A673 (cell line): ENCODE results near the gene SLC36A1. TPM values are rescaled to one million over a fixed set of nuclear protein-coding genes. Genes with fewer than 3 reads are reported as not detected.

Experiments
- BruUV-seq: library from RNA; stranded (reverse); fragments of 400-500 nt; replicated peaks from 2 replicates; lab custom pipeline; 2021; lab: Mats Ljungman, UMichigan
- CTCF ChIA-PET: fragments of 300-600 bp; sonication (Branson Sonifier 250); formaldehyde crosslinking; loops from one replicate; lab custom pipeline; 2022; ENCODE audit warnings: antibody characterized with exemption; lab: Charles Lee
- POLR2A ChIA-PET: fragments of 300-600 bp; sonication (Branson Sonifier 250); formaldehyde crosslinking; loops from one replicate; lab custom pipeline; 2022; ENCODE audit warnings: antibody characterized with exemption; ENCODE audit not compliant: low non-redundant PET; lab: Charles Lee
- DNase-seq: peaks from one replicate; pipeline ENCODE4 v3.0.0-alpha.2; 2015; ENCODE audit warnings: low spot score
- H3K27ac ChIP-seq: fragments of 200-600 bp; sonication (generic); 2 replicates; pipeline ENCODE4 v1.5.1; 2016; ENCODE audit warnings: mixed run types, low read depth, mild to moderate bottlenecking, mixed read lengths, antibody characterized with exemption, low read length; ENCODE audit not compliant: poor library complexity, severe bottlenecking
- H3K27me3 ChIP-seq: fragments of 200-600 bp; sonication (generic); replicated peaks from 2 replicates; pipeline ENCODE4 v1.6.1; 2017; ENCODE audit warnings: mixed run types, low read depth, mild to moderate bottlenecking, mixed read lengths, antibody characterized with exemption, low read length; ENCODE audit not compliant: insufficient read depth, poor library complexity
- H3K36me3 ChIP-seq: fragments of 200-600 bp; sonication (generic); 2 replicates; pipeline ENCODE4 v1.6.1; 2016; ENCODE audit warnings: mixed run types, mild to moderate bottlenecking, mixed read lengths, antibody characterized with exemption, low read length; ENCODE audit not compliant: insufficient read depth, poor library complexity, severe bottlenecking
- H3K4me1 ChIP-seq: fragments of 200-600 bp; sonication (generic); 2 replicates; pipeline ENCODE4 v1.6.1; 2017; ENCODE audit warnings: mixed run types, mild to moderate bottlenecking, mixed read lengths, antibody characterized with exemption, low read length; ENCODE audit not compliant: insufficient read depth, poor library complexity, severe bottlenecking
- H3K4me3 ChIP-seq: fragments of 200-600 bp; sonication (generic); 2 replicates; pipeline ENCODE4 v1.5.1; 2016; ENCODE audit warnings: low read depth, mixed run types, mild to moderate bottlenecking, mixed read lengths, low read length; ENCODE audit not compliant: poor library complexity, severe bottlenecking
- H3K9me3 ChIP-seq: fragments of 200-600 bp; sonication (generic); 2 replicates; pipeline ENCODE4 v1.6.1; 2016; ENCODE audit warnings: mixed run types, low read depth, mild to moderate bottlenecking, mixed read lengths, antibody characterized with exemption, low read length; ENCODE audit not compliant: poor library complexity, severe bottlenecking
- CTCF ChIP-seq: fragments of 300-800, 200-600 bp; sonication (generic); conservative IDR thresholded peaks from 2 replicates; pipeline ENCODE4 v1.5.1; 2017; ENCODE audit warnings: low read depth, mild to moderate bottlenecking, antibody characterized with exemption, low read length, moderate library complexity, mixed read lengths
- EZH2 ChIP-seq: fragments of 200-600 bp; sonication (generic); IDR thresholded peaks from 2 replicates; pipeline ENCODE4 v1.6.1; 2017; ENCODE audit warnings: borderline replicate concordance, low read depth, mild to moderate bottlenecking, mixed read lengths, antibody characterized with exemption, low read length; ENCODE audit not compliant: poor library complexity, severe bottlenecking
- intact Hi-C: fragments of 100-400 bp; cut with micrococcal nuclease; formaldehyde crosslinking; loops from one replicate; pipeline ENCODE4 v1.10.0; 2022; ENCODE audit not compliant: unreplicated experiment
- total RNA-seq: library from RNA; stranded (reverse); gene quantifications from 2 replicates; pipeline ENCODE4 v1.2.3, GENCODE V29; 2021

SLC36A1 gene
- total RNA-seq, 1 experiment from 2014 or later, result 12.5 TPM

GRCh38 chr5:151454889-151455288 is 7.5 kb downstream of the SLC36A1 start:
- Histone ChIP-seq H3K27me3 (no peaks in the 10 kb centered on the region), H3K4me3 (no peak overlapping the region), H3K4me1 (no peaks in the 10 kb centered on the region), H3K36me3 (no peaks in the 10 kb centered on the region), H3K9me3 (no peaks in the 10 kb centered on the region), H3K27ac (no peak overlapping the region)
- DNase-seq, result no peak
- intact Hi-C loops, result no loop called here
- POLR2A ChIA-PET, result no interaction called here
- no peak for TF ChIP-seq CTCF
- no peak for TF ChIP-seq EZH2
- CTCF ChIA-PET, result no interaction called here
- no TSS peak for BruUV-seq

GRCh38 chr5:151456321-151456940 is 9.0 kb downstream of the SLC36A1 start:
- ChIA-PET CTCF (no interaction called here), POLR2A (interaction anchor here (0.7 kb wide), 1 partner anchor 19 kb away, joined by 3 read pairs; no protein-coding TSS in a partner anchor)
- Histone ChIP-seq H3K4me3 (no peak overlapping the region), H3K4me1 (no peaks in the 10 kb centered on the region), H3K27ac (no peak overlapping the region), H3K27me3 (no peaks in the 10 kb centered on the region), H3K9me3 (no peaks in the 10 kb centered on the region), H3K36me3 (no peaks in the 10 kb centered on the region)
- no peak for DNase-seq
- no TSS peak for BruUV-seq
- TF ChIP-seq EZH2 (no peak), CTCF (no peak)
- intact Hi-C loops, result no loop called here

GRCh38 chr5:151458314-151458713 is 10.9 kb downstream of the SLC36A1 start:
- Histone ChIP-seq H3K4me3 (no peak overlapping the region), H3K36me3 (no peaks in the 10 kb centered on the region), H3K9me3 (no peaks in the 10 kb centered on the region), H3K4me1 (no peaks in the 10 kb centered on the region), H3K27me3 (no peaks in the 10 kb centered on the region), H3K27ac (no peak overlapping the region)
- DNase-seq, result no peak
- intact Hi-C loops, result no loop called here
- ChIA-PET POLR2A (no interaction called here), CTCF (no interaction called here)
- BruUV-seq, result no TSS peak
- TF ChIP-seq CTCF, result no peak
- no peak for TF ChIP-seq EZH2
